ENCODE results near the gene UIMC1.
"Not testable (repeated sequence)": the region's sequence is repeated elsewhere in the genome, so short reads cannot be mapped to it uniquely, and the experiment has no call there.

UIMC1 gene

DNA sequence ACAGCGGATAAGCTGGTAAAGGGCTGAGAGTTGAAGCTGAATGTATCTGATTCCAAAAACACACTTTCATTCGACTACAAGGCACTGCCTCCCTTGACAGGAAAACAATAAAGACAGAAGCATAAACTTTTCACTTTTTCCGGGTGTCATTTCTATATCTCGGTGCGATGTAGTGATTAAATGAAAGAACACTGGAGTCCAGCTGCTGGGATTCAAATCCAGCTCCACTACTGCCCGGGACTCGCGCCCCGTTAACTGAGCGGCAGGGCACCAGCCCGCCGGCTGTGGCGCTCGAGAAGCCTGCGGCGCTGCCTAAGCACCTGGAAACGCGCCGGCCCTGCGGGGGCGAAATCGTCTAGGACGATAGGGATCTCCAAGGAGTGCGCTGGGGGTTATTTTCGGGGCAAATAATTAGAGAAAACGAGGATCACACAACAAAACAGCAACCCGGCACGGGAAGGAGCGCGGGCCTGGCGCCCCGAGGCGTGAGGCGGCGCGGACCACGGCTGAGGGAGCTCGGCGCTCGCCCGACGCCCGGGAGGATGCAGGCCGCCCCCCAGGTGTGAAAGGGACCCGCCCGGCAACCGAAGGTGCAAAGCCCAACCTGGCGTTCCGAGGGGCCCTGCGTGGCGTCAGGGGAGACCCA lies 837 bp downstream of the UIMC1 start:
- peak; percentile 80 for DNase-seq

DNA sequence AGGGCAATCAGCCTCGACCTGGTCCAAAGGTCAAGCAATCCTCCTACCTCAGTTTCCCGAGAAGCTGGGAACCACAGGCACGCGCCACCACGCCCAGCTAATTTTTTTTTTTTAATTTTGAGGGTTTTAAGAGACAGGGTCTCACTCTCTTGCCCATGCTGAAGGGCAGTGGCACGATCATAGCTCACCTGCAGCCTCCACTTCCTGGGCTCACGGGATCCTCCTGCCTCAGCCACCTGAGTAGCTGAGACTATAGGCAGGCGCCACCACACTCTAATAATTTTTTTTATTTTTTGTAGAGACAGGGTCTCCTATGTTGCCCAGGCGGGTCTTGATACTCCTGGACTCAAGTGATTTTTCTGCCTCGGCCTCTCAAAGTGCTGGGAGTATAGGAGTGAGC lies 1.6 kb downstream of the UIMC1 start:
- no peak for DNase-seq

DNA sequence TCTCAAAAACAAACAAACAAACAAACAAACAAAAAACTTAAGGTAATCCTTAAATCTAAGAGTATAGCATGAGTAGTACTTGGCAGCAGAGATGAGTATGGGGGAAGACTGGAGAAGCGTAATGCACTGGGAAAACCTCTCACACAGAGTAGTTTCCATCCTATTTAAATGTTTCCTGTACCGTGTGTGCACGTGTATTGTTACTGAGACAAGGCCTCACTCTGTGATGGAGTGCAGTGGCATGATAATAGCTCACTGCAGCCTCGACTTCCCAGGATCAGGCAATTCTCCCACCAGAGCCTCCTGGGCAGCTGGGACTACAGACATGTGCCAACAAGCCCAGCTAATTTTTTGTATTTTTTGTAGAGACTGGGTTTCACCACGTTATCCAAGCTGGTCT lies 2.9 kb downstream of the UIMC1 start:
- no peak for DNase-seq

DNA sequence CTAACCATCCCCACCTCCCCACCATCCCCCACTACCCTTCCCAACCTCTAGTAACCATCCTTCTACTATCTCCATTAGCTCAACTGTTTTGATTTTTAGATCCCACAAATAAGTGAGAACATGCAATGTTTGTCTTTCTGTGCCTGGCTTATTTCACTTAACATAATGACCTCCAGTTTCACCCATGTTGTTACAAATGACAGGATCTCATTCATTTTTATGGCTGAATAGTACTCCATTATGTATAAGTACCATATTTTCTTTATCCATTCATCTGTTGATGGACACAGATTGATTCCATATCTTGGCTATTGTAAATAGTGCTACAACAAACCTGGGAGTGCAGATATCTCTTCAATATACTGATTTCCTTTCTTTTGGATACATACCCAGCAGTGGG lies 7.1 kb downstream of the UIMC1 start:
- not testable (repeated sequence) for DNase-seq

DNA sequence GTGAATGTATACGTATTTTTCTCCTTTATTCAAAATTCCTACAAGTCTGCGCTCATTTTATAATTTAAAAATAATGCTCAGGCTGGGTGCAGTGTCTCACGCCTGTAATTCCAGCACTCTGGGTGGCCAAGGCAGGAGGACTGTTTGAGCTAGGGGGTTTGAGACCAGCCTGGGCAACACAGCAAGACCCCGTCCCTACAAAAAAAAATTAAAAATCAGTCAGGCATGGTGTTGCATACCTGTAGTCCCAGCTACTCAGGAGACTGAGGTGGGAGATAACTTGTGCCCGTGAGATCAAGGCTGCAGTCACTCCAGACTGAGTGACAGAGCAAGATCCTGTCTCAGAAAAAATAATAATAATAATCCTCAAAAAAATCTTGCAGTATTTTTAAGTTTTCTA lies 7.8 kb downstream of the UIMC1 start:
- DNase-seq = no peak

DNA sequence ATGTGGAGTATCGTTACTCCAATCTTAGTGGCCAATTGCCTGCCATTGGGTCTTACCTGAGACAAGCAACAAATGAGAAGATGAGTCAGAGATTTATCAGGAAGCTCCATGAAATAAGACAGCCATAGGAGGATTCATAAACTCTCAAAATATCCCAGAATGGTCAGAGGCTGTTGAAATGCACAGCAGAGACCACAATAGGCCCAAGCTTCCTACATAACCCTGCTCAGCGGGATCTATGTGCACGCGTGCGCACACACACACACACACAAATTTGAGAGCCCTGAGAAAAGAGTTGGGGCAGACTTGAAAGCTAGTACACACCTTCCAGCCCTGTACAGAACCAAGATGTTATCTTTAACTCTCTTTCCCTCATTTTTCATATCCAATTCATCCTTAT lies 9.8 kb downstream of the UIMC1 start:
- no peak for DNase-seq

DNA sequence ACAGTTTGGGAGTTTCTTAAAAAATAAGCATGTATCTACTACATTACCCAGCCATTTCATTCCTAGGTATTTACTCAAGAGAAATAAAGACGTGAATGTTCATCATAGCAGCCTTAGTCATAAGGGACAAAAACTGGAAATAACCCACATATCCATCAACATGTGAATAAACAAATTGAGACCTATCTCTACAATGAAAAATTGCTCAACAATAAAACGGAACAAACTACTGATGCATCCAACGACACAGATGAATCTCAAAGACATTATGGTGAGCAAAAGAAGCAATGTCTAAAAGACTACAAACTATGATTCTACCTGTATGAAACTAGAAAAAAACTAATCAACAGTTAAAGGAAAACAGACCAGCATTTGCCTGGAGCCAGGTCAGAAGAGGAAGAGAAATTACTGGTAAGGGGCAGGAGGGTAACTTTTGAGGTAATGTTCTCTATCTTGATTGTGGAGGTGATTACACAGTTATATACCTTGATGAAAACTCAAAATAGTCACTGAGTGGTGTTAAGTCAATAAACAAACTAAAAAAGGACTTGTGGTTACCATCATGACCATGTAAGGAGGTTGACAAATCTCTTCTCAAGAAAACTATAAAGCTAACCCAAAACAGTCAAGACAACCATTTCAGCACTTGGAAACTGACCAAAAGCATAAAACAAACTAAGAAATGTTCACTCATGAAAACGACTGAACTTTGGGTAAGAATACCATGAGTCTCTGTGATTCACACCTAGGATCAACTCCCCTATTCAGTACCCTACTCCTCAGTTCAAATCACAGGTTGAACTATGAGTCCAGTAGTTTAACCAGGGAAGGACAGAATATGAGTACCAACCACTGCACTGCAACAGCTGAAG lies 10.4 kb downstream of the UIMC1 start:
- DNase-seq = no peak

DNA sequence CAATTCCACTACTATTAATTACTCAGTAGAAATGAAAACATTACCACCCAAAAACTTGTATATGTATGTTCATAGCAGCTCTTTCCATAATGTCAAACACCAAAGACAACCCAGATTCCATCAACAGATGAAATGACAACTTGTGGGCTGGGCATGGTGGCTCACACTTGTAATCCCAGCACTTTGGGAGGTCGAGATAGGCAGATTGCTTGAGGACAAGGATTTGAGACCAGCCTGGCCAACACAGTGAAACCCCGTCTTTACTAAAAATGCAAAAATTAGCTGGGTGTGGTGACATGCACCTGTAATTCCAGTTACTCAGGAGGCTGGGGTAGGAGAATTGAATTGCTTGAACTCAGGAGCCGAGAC lies 11.5 kb downstream of the UIMC1 start:
- DNase-seq = no peak

DNA sequence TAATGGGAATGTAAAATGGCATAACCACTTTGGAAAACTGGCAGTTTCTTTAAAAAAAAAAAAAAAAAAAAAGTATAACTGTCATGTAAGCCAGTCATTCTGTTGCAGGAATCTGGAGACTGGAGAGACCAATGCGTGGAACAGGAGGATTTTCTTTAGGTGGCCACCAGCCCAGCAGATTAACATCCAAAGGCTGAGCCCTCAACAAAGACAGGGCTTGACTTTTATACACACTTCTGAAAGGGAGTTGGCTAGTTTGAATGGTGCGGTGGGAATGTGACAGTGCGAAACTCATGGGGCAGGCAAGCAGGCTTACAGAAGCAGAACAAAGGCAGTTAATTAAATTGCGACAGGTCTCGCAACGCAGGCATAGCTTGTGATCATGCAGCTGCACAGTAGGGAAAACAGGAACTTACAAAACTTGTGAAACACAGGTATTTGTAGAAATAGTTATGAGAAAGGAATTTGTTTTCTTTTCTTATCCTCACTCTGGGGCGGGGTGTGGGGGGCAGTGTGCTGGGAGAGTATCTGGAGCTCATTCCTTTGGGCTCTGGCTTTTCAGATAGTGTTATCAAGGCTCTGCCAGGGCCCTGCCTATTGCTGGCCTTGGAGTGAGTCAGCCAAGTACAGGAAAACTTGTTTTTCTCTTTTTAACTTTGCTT lies 12.0 kb downstream of the UIMC1 start:
- no peak for DNase-seq

DNA sequence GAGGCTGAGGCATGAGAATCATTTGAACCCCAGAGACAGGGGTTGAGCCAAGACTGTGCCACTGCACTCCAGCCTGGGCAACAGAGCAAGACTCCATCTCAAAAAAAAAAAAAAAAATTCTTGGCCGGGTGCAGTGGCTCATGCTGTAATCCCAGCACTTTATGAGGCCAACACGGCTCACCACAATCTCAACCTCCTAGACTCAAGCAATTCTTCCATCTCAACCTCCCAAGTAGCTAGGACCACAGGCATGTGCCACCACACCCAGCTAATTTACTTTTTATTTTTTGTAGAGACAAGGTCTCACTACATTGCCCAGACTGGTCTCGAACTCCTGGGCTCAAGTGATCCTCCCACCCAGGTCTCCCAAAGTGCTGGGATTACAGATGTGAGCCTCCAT lies 13.5 kb downstream of the UIMC1 start:
- not testable (repeated sequence) for DNase-seq

DNA sequence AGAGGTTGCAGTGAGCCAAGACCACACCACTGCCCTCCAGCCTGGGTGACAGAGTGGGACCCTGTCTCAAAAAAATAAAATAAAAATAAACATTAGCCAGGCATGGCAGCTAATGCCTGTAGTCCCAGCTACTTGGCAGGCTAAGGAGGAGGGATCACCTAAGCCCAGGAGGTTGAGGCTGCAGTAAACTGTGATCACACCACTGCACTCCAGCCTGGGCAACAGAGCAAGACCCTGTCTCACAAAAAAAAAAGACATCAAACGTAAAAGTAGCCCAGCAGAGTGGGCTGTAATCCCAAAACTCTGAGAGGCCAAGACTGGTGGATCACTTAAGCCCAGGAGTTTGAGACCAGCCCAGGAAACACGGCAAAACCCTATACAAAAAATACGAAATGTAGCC lies 19.0 kb downstream of the UIMC1 start:
- DNase-seq = no peak

DNA sequence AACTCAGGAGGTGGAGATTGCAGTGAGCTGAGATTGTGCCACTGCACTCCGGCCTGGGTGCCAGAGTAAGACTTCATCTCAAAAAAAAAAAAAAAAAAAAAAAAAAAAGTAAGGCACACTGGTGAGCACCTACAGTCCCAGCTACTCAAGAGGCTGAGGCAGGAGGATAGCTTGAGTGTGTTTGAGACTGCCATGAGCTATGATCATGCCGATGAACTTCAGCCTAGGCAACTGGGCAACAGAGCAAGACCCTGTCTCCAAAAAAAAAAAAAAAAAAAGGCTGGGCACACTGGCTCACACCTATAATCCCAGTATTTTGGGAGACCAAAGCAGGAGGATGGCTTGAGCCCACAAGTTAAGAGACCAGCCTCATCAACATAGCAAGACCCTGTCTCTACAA lies 20.3 kb downstream of the UIMC1 start:
- DNase-seq = no peak

DNA sequence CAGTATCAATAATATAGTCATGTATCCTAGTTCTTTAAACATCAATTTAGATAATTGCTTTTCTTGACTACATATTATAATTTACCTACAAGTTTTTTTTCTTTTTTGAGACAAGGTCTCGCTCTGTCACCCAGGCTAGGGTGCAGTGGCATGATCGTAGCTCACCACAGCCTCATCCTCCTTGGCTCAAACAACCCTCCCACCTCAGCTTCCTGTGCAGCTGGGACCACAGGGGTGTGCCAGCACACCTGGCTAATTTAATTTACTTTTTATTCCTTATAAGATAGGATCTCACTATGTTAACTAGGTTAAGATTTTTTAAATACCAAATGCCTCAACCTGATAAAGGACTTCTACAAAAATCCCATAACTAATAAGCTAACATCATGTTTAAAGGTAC lies 21.1 kb downstream of the UIMC1 start:
- DNase-seq = no peak

DNA sequence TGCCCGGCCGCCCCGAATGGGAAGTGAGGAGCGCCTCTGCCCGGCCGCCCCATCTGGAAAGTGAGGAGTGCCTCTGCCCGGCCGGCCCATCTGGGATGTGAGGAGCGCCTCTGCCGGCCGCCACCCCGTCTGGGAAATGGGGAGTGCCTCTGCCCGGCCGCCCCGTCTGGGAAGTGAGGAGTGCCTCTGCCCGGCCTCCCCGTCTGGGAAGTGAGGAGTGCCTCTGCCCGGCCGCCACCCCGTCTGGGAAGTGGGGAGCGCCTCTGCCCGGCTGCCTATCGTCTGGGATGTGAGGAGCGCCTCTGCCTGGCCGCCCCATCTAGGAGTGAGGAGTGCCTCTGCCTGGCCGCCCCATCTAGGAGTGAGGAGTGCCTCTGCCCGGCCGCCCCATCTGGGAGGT lies 22.4 kb downstream of the UIMC1 start:
- not testable (repeated sequence) for DNase-seq

DNA sequence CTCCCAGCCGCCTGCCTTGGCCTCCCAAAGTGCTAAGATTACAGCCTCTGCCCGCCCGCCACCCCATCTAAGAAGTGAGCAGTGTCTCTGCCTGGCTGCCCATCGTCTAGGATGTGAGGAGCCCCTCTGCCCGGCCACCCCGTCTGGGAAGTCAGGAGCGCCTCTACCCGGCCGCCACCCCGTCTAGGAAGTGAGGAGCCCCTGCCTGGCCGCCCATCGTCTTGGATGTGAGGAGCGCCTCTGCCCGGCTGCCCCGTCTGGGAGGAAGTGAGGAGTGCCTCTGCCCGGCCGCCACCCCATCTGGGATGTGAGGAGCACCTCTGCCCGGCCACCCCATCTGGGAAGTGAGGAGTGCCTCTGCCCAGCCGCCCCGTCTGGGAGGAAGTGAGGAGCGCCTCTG lies 23.0 kb downstream of the UIMC1 start:
- DNase-seq = not testable (repeated sequence)

DNA sequence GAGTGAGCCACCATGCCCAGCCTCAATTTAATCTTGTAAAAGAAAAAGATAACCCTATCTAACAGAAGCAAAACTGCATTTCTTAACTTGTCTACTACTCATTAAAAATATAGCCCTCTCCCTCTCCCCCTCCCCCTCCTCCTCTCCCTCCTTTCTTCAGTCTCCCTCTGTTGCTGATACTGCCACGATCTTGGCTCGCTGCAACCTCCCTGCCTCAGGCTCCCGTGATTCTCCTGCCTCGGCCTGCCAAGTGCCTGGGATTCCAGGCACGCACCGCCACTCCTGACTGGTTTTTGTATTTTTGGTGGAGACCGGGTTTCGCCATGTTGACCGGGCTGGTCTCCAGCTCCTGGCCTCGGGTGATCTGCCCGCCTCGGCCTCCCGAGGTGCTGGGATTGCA lies 23.5 kb downstream of the UIMC1 start:
- DNase-seq = not testable (repeated sequence)

DNA sequence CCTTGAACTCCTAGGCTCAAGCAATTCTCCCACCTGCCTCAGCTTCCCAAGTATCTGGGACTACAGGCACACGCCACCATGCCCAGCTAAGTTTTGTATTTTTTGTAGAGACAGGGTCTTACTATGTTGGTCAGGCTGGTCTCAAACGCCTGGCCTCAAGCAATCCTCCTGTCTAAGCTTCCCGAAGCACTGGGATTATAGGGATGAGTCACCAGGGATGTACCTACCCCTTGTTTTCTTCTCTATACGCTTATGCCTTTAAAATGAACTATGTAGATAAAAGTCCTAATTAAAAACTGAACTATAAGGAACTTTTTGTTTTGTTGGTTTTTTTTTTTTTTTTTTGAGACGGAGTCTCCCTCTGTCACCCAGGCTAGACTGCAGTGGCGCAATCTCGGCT lies 25.8 kb downstream of the UIMC1 start:
- no peak for DNase-seq

DNA sequence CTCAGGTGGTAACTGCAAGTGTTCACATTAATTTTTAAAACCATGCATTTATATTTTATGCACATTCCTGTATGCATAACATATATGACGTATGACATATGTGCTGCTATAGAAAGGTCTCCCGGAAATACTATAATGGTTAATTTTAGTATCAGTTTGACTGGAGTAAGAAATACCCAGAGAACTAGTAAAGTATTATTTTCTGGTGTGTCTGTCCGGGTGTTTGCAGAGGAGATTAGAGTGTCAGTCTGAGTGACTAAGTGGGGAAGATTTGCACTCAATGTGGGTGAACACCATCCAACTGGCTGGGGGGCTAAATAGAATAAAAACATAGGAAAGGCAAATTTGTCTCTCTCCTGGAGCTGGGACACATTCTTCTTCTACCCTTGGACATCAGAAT lies 26.9 kb downstream of the UIMC1 start:
- DNase-seq = no peak

DNA sequence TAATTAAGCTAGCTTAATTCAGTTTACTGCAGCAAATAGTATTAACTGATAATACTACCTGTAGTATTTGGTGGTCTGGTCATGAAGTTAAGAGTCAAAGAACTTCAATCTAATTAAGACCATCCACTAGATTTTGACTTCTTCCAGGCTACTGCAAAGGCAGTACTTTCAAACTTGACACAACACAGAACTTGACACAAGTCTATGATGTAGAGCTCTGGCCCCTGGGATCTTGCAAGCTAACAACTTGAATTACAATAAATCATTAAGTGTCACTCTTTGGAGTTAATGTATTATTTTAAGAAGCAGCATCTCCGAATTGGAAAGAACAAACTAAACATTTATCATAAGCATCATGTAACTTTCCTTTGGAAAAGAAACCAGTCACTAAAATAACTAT lies 40.9 kb downstream of the UIMC1 start:
- DNase-seq = no peak

DNA sequence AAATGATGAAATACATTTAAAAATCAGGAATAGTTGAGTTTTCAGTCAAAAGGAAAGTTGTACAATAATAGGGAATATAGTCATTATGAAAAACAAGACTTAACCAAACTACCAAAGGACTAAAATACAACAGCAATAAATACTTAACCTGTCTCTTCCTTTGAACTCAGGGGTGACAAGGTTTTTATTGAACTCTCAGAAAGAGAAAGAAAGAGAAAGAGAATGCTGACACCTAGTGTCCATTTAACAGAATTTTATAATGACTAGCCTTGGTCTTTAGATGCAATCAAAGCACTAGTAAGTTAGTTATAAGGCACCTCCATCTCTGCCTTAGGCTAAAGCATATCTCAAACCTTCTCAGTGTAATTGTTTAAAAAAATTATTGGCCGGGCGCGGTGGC lies 47.5 kb downstream of the UIMC1 start:
- DNase-seq = peak; percentile 74

DNA sequence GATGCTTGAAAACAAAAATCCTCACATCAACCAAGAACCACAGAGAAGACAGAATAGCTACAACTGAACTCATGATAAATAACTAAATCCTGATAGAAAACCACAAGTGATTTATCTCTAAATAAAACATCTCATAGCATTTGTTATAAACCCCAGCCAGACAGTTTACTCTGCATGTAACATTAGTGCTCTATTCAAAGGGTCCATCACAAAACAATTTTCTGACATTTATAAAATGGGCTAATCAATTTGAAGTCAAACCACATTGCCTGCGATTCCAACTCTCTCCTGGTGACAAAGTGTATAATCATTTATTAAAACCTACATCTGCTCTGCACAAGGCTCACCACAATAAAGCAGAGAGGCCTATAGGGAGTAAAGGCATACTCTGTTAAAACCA lies 49.8 kb downstream of the UIMC1 start:
- DNase-seq = no peak

DNA sequence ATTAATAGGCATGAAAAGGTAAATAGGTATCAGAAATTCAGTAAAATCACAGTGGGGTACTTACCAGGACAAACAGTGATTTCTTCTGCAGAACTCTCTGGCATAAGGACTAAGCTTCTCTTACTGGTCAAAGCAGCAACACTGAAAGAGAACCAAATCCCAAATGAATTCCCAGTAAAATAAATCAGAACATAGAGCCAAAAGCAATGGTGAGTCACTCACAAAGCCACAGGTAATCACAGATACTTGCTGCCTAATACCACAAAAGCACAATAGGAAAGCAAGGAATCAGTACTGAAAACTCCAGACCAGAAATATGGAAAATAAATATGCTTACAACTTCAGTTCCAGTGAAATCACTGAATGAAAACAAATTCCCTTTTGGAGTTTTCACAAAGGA lies 50.7 kb downstream of the UIMC1 start:
- no peak for DNase-seq

DNA sequence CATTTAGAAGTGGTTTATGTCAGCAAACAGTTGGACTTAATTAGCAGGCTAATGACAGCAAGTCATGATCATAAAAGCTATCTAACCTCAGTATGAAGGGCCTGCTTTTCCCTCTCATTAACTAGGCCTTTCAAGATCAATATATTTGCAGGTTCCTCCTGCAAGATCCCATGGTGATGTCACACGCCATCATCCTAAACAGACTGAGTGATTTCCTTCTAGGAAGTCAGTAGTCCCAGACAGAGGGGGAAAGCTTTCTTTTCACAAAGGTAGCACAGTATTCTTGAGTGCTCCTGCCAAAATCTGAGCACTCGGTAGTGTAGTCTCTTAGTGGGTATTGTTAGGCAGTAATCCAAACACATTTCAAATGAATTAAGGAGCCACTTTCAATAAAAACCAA lies 52.5 kb downstream of the UIMC1 start:
- no peak for DNase-seq

DNA sequence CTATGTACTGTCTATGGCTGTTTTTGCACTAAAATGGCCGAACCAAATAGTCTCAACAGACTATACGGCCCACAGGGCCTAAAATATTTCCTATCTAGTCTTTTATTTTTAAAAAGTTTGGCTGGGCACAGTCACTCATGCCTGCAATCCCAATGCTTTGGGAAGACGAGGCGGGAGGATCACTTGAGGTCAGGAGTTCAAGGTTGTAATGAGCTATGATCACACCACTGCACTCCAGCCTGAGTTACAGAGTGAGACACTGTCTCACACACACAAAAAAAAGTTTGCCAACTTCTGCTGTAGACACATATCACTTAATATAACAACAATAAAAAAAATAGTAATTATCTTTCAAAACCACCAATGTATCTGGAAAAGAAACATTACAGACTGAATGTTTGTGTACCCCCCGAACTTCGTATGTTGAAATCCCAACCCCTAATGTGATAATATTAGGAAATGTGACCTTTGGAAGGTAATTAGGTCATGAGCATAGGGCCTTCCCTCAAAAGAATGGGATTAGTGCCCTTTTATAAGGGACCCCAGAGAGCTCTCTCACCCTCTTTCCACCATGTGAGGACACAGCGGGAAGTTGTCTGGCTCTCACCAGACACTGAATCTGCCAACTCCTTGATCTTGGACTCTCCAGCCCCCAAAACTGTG lies 53.9 kb downstream of the UIMC1 start:
- no peak for DNase-seq
